ENCODE results near the gene ID1.
A peak's percentile ranks its signal among the peaks of the same experiment; 100 is the strongest.

The ID1 gene

GRCh38 chr20:31605031-31605901 lies at the start of gene ID1:
TSS of gene ID1 (plus strand) at chr20:31605289. CDS start at chr20:31605388, 99 bp downstream.
- DNase-seq: peak; percentile 99

GRCh38 chr20:31559704-31560093 lies 45.4 kb upstream of the ID1 start:
- DNase-seq: no peak

GRCh38 chr20:31560094-31560745 lies 44.9 kb upstream of the ID1 start:
- DNase-seq: peak; percentile 67

GRCh38 chr20:31560746-31561598 lies 44.1 kb upstream of the ID1 start:
- no peak for DNase-seq

GRCh38 chr20:31562241-31562640 lies 42.8 kb upstream of the ID1 start:
- DNase-seq: no peak

GRCh38 chr20:31564284-31564683 lies 40.8 kb upstream of the ID1 start:
- no peak for DNase-seq

GRCh38 chr20:31565699-31566318 lies 39.3 kb upstream of the ID1 start:
- no peak for DNase-seq

GRCh38 chr20:31566319-31566657 lies 38.8 kb upstream of the ID1 start:
- no peak for DNase-seq

- peak; percentile 95 for DNase-seq
These were observed 38.3 kb upstream of the ID1 start for GRCh38 chr20:31566658-31567379.

- no peak for DNase-seq
These were observed 37.7 kb upstream of the ID1 start for GRCh38 chr20:31567380-31567720.

- no peak for DNase-seq
These were observed 36.9 kb upstream of the ID1 start for GRCh38 chr20:31568041-31568731.

GRCh38 chr20:31568773-31569162 lies 36.3 kb upstream of the ID1 start:
- DNase-seq: no peak

- DNase-seq: peak; percentile 63
These were observed 35.7 kb upstream of the ID1 start for GRCh38 chr20:31569163-31570020.

- no peak for DNase-seq
These were observed 35.0 kb upstream of the ID1 start for GRCh38 chr20:31570021-31570463.

GRCh38 chr20:31570735-31571617 lies 34.1 kb upstream of the ID1 start:
- DNase-seq: no peak

- DNase-seq: peak; percentile 67
These were observed 32.9 kb upstream of the ID1 start for GRCh38 chr20:31572042-31572700.

- peak; percentile 100 for DNase-seq
These were observed 32.2 kb upstream of the ID1 start for GRCh38 chr20:31572701-31573554.
